ENCODE measurements around the gene GALNT4. TPM values are rescaled to one million over a fixed set of nuclear protein-coding genes. Genes with fewer than 3 reads are reported as not detected.

The GALNT4 gene
- total RNA-seq, 1 donor from 2014 or later: 6.4 TPM

DNA sequence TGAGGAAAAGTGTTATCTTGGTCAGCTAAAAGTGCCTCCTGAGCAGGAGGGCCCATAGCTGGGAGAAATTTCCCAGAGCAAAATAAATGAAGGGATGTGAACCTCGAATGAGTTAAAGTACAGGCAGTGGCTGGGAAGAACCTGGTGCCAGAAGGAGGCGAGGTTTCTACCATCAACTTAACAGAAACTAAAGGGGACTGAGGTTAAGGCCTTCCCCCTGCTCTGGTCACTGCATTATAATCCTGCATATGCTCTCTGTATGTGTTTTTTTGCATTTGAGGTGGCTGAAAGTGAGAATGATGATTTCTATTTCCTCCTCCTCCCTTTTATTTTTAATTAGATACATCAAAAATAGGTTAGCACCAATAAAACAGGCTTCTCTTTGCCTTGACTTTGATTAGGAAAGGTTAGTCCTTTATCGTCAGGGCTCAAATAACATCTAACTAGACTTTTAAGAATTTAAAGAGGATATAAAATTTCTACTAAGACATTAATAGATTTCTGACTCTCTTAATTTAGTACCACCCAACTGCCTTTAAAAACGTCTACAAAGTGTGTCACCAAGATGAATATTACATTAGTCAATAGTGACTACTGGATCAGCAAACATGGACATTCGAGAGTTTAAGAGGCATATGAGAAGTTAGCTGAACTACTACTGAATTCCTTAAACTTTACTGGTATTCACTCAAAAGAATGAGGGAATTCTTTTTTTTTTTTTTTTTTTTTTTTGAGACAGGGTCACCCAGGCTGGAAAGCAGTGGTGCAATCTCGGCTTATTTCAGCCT is 49.2 kb downstream of the GALNT4 start:
- Mint-ChIP-seq H3K27ac (no peak overlapping the region), H3K9me3 (no peaks in the 10 kb centered on the region), H3K36me3 (no peaks in the 10 kb centered on the region), H3K27me3 (ENCODE audit: low read depth) (no peaks in the 10 kb centered on the region), H3K4me3 (no peak overlapping the region), H3K4me1 (peaks cover 5% of the 10 kb centered on the region)
- TF ChIP-seq, protein P1, sequence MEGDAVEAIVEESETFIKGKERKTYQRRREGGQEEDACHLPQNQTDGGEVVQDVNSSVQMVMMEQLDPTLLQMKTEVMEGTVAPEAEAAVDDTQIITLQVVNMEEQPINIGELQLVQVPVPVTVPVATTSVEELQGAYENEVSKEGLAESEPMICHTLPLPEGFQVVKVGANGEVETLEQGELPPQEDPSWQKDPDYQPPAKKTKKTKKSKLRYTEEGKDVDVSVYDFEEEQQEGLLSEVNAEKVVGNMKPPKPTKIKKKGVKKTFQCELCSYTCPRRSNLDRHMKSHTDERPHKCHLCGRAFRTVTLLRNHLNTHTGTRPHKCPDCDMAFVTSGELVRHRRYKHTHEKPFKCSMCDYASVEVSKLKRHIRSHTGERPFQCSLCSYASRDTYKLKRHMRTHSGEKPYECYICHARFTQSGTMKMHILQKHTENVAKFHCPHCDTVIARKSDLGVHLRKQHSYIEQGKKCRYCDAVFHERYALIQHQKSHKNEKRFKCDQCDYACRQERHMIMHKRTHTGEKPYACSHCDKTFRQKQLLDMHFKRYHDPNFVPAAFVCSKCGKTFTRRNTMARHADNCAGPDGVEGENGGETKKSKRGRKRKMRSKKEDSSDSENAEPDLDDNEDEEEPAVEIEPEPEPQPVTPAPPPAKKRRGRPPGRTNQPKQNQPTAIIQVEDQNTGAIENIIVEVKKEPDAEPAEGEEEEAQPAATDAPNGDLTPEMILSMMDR (IDR thresholded peaks at IDR 0.05; ENCODE audit: unreplicated experiment): no peak
- DNase-seq (ENCODE audit: low spot score in 2 of 2, unreplicated experiment in 2 of 2): no peak

DNA sequence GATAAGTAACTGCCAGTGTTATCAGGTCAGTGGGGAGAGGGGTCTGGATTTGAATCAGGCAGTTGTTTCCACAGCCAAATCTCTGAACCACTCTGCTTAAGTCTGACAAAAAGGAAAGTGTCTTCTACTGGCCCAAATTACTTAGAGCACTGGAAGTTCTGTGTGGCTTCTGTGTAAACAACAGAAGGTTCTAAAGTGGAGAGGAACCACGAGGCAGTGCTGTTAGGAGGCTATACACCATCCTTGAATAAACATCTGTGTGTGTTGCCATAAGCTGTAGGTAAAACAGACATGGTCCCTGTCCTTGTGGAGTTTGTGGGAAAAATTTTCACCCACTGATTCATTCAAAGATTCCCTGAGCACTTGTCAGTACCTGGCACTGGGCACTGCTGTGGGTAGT is 50.0 kb downstream of the GALNT4 start:
- no peaks in the 10 kb centered on the region for H3K9me3 Mint-ChIP-seq
- no peaks in the 10 kb centered on the region for H3K27me3 Mint-ChIP-seq (ENCODE audit: low read depth)
- TF ChIP-seq, protein P1 (IDR thresholded peaks at IDR 0.05; ENCODE audit: unreplicated experiment): no peak
- H3K4me1 Mint-ChIP-seq: peaks cover 5% of the 10 kb centered on the region
- H3K4me3 Mint-ChIP-seq: no peak overlapping the region
- H3K36me3 Mint-ChIP-seq: no peaks in the 10 kb centered on the region
- no peak for DNase-seq (ENCODE audit: low spot score in 2 of 2, unreplicated experiment in 2 of 2)
- no peak overlapping the region for H3K27ac Mint-ChIP-seq

Other genes with a start within 250 kb of the GALNT4 start
- gene DUSP6, start 172.3 kb downstream of the GALNT4 start, total RNA-seq: 22.2 to 24.8 TPM (median 22.9 TPM) in 3 replicates
- gene POC1B, start 1.3 kb upstream of the GALNT4 start, total RNA-seq: 11.9 to 12.5 TPM (median 12.1 TPM) in 3 replicates
- 124 to 140 TPM (median 131 TPM) in 3 replicates for gene ATP2B1, start 184.0 kb upstream of the GALNT4 start, total RNA-seq

Data from mesothelial cell of epicardium (in vitro differentiated cells).